HL-60/S4 (cell line): ENCODE data around the gene MFSD12.

Experiments used
- in situ Hi-C: fragments of 300-500 bp; cut with MboI; formaldehyde crosslinking; loops from 2 replicates; pipeline ENCODE4 v1.14.3; 2022; ENCODE audit warnings: low sequenced_read_pairs

MFSD12 gene

DNA sequence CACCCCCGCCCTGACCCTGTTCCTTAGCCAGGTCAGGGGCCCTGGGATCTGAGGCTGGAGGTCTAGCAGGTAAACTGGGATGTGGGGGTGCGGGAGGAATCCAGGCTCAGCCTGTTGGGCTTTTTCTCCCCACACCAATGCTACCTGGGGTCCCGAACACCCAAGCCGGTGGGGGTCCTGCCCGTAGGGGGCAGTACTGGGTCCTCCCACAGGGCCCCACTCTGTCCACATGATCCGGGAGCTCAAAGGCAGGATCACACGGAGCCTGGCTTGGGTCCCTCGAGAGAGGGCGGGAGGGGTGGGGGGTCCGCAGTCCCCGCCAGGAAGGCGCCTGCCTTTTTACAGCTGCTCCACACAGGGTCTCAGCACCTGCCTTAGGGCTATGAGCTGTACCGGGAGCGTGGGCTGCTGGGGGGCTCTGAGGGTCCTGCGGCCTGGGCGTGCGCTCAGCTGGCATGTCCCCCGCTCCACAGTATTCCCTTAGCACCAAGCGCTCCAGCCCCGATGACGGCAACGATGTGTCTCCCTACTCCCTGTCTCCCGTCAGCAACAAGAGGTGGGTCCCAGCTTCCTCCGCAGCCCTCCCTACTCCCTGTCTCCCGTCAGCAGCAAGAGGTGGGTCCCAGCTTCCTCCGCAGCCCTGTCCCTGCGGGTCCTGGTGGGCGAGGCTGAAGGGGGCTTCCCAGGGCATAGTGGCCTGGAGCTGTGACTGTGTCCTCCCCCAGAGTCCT lies 30.7 kb downstream of the MFSD12 start:
- in situ Hi-C loops = no loop called here

DNA sequence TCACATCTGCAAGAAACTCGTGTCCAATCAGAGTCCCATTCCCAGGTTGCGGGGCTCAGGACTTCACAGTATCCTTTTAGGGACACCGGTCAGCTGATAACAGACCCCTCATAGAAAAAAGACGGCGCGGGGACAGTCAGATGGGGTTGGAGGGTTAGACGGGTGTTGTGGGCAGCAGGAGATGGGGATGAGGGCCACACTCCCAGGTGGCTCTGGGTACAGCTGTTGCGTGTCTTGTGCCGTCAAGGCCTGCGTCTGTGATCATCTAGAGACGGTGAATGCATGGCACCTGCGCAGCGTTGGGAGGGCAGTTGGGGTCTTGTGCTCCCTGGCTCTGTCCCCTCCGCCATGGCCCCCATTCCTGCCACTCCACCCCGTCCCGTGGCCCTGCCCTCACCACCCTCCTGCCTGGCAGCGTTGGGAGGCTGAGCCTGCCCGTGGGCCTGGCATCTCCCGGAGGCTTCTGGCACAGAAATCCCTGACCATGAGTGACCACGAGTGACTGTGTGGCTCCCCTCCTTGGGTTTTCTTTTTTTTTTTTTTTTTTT lies 32.4 kb downstream of the MFSD12 start:
- in situ Hi-C loops = no loop called here

DNA sequence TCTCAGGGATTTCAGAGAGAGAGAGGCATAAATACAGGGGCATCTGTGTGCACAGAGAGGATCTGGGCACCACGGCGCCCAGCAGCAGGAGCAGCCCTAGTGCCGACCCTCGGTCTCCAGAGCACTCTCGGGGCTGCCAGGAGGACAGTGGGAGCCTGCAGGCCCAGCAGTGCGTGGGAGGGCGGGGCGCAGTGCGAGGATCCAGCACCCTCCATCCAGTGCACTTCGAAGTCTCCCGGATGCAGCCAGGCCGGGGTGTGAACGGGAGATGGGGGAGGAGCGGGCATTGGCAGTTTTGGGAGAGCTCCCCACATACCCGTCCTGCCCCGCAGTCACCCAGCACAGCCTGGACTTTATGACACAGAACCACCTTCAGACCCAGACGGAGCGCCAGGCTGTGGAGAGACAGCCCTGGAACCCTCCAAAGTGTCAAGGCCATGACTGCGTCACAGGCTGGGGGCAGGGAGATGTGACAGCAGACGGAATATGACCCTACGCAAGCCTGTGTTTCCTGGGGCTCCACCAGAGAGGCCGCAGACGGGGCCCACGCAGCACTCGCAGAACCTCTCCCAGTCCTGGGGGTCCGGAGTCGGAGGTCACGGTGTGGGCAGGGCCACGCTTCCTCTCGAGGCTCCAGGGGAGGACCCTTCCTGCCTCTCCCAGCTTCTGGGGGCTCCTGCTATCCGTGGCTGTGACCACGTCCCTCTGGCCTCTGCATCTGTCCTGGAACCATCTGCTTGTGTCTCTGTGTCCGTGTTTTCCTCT lies 33.1 kb downstream of the MFSD12 start:
- in situ Hi-C loops = no loop called here

DNA sequence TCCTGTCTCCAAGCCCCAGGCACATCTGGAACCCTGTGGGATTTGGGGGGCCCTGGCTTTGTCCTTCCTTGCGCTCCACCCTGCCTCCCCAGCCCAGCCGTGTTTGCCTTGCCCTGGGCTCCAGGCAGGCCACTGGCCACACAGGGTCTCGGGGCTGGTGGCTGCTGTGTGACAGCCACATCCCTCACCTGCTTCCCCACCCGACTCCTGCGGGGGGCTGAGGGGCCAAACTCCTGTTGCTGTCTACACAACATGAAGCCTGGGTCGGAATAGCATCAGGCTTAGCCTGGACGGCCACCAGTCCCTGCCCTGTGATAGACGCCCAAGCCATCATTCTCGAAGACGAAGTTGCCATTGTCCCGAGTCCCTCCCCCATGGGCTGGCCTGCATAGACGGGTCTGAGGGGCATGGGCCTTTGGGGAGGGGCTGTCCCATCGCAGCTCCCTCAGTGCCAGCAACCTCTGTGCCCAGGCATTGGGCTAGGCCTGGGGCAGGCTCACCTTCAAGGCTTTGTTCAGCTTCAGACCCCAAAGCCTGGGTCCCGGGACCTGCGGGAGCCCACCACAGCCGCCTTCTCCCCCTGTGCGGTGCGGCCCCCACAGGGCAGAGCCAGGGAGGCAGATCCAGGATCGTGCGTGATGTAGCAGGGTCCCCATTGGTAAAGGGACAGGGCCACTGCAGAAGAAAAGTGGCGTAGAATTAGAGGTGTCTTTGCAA lies 33.9 kb downstream of the MFSD12 start:
- in situ Hi-C loops = no loop called here

DNA sequence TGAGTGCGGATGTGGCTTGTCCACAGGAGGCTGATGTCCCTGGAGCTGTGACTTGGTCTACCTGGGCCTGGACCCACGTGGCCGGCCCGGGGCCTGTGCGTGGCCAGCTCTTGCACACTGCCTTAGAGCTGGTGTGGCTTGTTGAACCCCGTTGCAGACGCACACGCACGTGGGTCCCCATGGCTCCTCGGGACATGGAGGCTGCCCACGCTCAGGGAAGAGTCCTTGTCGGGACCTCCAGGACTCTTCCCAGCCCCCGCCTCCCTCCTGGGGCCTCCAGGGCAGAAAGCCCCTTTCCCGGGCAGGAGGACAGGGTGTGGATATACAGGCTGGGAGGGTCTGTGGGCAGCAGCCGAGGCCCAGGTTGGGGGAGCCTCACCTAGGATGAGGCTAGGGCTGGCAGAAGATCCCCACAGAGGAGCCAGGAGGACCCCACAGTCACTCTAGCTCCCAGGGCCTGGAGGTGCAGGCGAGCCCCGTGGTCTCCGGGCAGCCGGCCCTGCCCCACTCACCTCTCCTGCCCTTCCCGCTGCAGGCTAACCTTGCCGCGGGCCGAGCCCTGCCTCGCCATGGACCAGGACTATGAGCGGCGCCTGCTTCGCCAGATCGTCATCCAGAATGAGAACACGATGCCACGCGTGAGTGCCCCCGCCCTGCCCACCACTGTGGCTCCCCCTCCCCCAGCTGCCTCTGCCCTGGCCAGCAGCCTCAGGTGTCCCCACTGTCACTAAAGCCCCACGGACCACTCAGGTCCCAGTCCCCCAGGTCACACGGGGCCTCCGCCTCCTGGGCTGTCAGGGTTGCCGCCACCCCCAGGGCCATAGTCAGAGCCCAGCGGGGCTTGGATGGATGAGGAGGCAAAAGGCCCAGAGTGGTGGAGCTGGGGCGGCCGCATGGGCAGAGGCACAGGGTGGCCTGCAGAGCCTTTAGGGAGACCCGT lies 34.7 kb downstream of the MFSD12 start:
- in situ Hi-C loops = no loop called here

DNA sequence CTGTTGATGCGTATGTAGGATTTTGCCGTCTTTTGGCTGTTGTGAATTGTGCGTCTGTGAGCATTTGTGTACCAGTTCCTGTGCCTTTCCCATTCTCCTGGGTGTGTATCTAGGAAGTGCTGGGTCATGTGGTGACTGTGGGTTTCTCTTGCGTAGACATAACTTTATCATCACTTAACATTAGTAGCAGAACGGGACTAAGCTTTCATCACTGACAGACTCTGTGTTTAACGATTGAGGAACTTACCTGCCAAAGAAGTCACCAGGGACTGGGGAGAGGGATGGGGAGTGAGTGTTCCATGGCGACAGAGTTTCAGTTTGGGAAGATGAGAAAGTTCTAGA lies 36.3 kb downstream of the MFSD12 start:
- in situ Hi-C loops = no loop called here

DNA sequence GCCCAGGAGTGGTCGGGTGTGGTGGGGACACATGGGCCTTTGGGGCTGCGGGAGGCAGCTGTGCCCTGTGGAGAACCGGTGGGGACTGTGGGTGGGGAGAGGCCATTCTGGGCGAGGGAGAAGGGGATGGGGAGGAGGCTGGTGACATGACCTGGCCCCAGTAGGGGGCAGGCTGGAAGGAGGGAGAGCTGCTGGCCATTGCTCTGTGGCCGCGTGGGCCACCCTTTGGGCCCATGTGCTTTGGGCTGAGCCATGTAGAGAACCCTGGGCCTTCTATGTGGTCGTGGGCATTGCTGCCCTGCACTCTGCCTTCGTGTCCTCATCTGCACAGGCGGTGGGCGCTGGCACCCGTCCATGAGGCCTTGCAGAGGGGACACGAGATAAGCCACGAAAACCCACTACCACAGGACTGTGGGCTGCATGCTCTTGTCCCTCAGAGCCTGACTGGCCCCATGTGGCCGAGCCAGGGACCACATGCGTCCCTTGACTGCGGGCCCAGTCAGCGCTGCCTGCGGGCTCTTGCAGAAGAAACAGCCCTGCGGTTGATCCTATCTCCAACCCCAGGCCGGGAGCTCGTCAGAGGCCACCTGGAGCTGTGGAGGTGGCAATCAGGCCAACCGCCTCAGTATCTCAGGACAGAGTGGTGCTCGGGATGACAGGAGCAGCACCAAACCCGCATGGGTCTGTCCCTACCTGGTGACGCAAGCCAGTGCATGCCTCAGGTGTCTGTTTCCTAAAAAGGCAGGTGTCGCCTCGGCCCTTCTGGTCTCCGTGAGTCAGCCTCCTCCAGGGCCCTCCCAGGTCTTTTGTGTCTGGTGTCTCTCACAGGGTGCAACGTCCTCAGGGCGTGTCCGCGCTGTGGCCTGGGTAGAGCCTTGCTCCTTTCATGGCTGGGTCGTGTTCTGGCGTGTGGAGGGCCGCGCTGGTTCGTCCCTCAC lies 37.0 kb downstream of the MFSD12 start:
- in situ Hi-C loops = no loop called here

DNA sequence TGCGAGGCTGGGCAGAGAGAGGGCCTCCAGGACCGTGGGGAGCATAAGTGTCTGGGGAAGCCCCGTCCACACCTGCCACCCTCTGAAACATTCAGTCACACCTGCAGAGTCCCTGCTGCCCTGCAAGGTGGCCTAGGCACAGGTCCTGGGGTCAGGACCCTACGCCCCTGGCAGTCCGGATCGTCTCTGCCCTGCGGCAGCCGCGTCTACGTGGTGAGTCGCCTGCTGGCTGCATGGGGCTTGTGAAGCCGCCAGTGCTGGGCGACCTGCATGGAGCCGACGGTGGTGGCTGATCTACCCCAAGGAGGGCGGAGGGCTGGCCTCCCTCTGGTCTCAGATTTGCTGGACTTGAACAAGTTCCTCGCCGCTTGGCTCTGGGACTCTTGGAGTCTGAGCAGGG lies 38.3 kb downstream of the MFSD12 start:
- in situ Hi-C loops = no loop called here

DNA sequence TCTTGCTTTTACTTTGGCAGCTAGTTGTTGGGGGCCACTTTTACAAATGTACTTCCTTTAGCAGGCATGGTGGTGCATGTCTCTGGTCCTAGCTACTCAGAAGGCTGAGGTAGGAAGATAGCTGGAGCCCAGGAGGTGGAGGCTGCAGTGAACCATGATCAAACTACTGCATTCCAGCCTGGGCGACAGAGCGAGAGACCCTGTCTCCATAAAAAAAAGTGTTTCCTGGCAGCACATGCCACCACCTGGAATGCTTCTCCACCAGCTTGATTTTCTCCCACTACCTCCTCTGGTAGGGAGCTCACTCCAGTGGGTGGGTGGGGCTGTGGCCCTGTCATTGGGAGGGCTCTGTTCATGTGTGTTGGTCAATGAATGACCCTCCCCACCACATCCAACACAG lies 38.7 kb downstream of the MFSD12 start:
- in situ Hi-C loops = no loop called here

DNA sequence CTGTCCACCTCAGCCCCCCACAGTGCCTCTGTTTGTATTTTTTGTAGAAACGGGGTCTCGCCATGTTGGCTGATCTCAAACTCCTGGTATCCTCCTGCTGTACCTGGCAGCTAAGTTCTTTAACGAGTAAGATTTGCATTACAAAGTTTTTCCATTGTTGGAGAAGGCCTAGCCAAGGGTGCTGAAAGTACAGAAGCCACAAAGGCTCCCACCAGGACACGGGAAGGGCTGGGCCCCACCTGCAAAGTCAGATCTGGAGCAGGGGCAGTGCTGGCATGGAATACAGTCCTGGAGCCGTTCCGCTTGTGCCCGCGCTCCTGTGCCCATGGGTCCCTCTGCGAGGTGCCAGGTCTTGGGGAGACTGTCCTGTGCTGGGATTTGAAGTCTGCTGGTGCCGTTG lies 39.1 kb downstream of the MFSD12 start:
- in situ Hi-C loops = no loop called here

DNA sequence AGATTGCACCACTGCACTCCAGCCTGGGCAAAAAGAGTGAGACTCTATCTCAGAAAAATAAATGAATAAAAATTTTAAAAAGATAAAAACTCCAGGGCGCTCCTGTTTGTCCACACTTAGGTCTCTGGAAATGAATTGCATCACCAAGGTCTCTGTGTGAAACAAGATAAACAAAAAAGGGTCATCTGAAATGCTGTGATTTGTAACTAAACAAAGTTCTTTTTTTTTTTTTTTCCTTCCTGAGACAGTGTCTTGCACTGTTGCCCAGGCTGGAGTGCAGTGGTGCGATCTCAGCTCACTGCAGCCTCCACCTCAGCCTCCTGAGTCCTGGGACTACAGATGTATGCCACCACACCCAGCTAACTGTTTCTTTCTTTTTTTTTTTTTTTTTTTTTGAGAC lies 39.7 kb downstream of the MFSD12 start:
- in situ Hi-C loops = no loop called here

DNA sequence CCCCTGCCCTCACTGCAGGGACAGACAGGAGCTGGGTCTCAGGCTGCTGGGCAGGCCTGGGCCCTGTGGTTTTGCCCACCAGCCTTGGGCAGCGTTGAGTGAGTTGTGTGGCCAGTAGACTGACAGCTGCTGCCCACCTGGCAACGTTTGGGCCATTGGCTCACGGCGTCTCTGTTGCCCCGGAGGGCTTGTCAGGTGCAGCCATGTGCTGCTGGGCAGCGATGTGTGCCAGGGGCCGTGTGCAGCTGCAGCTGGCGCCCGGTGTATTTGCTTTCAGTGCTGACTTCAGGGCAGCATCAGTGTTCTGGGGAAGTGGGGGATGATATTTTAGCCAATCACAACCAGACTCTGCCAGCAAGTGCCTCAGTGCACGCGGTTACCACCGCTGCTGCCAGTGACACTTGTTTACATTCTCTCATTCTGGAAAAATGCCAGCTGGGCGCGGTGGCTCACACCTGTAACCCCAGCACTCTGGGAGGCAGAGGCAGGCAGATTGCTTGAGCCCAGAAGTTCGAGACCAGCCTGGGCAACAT lies 40.6 kb downstream of the MFSD12 start:
- in situ Hi-C loops = no loop called here

DNA sequence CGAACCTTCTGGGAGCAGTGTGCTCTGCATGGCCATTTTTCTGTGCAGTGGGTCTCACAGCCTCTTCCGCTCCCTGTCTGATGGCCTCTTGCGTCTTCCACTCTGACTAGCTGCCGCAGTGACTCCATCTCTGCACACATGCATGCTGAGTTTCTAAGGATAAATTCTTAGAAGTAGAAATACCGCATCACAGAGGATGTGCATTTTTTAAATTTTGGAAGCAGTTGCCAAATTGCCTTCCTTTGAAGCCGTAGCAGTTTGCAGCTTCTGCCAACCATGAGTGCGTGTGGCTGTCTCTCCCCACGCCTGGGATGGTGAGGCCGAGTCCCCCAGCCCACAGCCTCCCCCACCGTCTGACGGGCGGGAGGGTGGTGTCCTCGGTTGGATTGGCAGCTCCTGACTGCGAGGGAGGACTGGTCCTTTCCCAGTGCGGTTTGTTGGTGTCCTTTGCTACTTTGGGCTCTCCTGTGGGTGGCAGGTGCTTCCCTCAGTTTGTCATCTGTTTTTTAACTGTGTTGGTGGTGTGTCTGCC lies 41.4 kb downstream of the MFSD12 start:
- in situ Hi-C loops = no loop called here

DNA sequence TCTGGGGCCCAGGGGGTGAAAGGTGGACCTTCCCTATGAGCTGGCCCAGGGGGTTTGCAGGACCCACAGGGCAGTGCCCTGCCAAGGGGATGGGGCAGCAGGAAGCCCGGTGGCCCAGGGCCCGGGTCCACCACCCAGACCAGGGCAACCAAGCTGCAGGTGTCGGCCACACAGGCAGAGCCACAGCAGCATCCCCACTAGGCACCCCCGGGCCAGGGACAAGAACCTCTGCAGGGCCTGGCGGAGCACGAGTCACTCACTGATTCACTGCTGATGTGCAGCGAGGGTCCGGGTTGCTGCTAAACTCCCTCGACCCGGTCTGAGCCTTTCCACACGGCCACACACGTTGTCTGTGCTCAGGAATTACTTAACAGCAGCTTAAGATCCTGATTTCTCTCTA lies 42.5 kb downstream of the MFSD12 start:
- in situ Hi-C loops = no loop called here

DNA sequence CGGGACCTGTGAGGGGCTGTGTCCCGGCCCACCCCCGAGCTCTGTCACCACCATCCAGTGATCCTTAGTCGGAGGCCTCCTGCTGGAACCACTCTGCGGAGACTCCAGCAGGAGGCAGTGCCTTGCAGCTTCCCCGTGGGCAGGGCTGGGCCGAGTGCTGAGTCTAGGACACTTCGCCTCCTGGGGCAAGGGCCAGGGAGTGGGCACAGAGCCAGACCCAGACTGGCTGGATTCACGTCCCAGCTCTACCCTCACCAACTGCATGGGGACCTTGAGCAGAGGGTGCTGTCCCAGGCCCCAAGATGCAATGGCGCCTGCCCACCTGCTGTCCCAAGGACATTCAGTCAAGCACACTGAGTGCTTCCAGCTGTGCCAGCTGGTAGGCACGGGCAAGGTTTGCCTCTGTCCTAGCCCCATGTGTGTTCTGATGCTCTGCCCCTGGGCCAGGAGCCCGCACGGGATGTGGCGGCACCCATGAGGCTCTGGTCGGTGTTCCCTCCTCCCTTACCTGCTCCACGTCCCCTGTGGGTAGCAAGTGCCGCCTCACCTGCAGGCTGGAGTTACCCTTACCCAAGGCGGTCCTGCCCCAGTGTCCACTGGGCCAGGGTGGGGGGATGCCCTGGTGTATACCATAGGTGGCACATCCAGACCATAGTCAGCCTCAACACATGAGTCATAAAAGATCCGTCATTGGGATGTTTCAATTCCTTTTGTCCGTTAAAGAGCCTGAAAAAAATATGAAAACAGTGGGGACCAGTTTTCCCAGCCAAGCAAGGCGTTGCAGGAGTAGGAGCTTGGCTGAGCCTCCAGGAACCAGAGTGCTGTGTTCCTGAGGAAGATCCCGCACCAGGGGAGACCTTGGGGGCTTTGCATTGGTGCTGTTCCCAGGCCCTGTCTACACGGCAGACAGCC lies 43.9 kb downstream of the MFSD12 start:
- in situ Hi-C loops = no loop called here

DNA sequence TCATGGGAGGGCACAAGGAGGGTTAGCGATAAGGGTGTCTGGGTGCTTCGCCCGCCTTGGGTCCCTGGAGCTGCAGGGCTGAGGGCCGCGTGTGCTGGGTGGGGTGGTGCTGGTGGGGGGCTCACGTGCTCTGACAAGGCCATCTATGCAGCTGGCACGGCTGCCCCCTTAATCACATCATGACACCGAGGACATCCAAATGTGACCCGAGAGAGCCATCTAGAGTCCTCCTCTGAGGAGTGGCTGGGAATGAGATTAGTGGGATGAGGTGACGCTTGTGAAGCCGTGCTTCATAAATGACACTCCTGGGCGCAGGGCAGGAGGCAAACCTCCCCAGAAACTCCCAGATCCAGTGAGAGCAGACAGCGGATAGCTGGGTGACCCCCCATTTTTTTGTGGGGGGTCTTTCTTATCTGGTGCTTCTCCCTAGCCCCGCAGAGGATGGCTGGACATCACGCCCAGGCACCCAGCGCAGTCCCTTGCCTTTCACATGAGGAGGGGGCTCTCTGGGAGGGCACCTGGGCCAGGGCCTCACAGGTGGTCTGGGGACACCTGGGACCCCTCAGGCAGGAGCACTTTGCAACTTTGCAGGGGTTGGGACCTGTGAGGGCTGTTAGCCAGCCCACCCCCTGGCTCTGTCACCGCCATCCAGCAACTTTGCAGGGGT lies 44.7 kb downstream of the MFSD12 start:
- in situ Hi-C loops = no loop called here

DNA sequence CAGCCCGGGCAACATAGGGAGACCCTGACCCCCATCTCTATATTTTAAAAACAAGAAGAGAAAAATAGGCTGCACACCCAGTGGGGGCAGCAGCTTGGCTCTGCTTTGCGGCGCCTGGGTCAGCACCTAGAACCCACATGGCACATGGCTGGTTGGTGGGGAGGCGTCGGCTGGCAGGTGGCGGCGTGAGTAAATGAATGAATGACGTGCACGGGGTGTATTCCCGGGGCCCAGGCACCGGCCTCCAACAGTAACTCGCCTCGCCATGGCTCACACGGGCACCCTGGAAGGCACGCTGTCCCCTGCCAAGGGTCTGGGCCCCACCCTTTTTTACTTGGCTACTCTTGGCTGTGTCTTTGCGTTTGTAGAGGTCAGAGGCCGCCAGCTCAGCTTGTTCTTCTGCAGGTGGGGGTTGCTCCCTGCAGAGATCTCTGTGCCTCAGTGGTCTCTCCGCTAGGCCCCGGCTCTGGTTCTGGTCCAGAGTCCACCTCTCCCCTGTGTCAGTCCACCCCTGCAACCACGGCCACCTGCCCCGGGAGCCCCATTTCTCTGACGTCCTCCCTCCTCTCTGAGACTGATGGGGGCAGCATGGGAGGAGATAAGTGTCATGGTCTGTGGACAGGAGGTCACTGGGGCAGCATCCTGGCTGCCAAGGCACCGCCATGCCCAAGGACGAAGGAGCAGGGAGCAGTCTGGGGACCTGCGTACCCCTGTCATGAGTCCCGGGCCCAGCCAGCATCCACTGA lies 45.7 kb downstream of the MFSD12 start:
- in situ Hi-C loops = no loop called here
